Measurements from ENCODE around the gene TPCN2.

DNA sequence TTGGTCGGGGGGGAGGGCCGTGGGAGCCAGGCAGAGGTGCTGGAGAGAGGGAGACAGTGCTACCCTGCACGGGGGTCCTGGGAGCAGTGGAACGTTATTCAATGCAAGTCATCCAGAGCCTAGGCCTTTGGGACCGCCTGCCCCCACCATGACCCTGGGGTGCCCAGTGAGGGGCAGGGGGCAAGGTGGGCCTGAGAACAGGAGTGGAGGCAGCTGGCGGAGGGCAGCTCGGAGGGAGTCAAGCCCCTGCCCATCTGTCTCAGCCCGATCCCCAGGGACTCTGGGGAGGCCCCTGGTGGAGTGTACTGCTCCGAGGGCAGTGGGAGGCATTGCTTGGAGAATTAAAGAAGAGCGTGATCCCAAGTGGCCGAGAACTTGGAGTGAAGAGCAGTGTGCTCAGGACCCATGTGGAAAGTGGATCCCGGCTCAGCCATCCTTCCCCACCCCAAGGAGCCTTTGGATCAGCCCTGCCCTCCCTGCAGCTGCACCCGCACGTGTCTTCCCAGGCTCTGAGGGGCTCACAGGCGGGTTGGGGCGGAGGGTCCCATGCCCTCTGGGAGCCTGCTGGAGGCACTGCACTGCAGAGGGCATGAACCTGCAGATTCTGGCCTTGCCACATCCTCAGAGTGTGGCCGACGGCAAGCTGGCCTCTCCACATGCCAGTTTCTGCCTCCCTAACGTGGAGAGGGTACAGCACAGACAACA lies 73.0 kb downstream of the TPCN2 start:
- TF ChIP-seq, protein P1, sequence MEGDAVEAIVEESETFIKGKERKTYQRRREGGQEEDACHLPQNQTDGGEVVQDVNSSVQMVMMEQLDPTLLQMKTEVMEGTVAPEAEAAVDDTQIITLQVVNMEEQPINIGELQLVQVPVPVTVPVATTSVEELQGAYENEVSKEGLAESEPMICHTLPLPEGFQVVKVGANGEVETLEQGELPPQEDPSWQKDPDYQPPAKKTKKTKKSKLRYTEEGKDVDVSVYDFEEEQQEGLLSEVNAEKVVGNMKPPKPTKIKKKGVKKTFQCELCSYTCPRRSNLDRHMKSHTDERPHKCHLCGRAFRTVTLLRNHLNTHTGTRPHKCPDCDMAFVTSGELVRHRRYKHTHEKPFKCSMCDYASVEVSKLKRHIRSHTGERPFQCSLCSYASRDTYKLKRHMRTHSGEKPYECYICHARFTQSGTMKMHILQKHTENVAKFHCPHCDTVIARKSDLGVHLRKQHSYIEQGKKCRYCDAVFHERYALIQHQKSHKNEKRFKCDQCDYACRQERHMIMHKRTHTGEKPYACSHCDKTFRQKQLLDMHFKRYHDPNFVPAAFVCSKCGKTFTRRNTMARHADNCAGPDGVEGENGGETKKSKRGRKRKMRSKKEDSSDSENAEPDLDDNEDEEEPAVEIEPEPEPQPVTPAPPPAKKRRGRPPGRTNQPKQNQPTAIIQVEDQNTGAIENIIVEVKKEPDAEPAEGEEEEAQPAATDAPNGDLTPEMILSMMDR (IDR thresholded peaks at IDR 0.05), result no peak
- TF ChIP-seq EP300 (IDR thresholded peaks at IDR 0.05) (no peak), POLR2A (IDR thresholded peaks at IDR 0.05) (no peak)
